Measurements from ENCODE around the gene ANKRD42. TPM values are rescaled to one million over a fixed set of nuclear protein-coding genes. Genes with fewer than 3 reads are reported as not detected.

Gene ANKRD42
- total and polyA plus RNA-seq, 9 of the 15 experiments (the other 6 are each of a cell fraction or from before 2014, with no cell fraction given): 2.8 to 9.1 (median 6.1) TPM

- TF ChIP-seq, protein P1, sequence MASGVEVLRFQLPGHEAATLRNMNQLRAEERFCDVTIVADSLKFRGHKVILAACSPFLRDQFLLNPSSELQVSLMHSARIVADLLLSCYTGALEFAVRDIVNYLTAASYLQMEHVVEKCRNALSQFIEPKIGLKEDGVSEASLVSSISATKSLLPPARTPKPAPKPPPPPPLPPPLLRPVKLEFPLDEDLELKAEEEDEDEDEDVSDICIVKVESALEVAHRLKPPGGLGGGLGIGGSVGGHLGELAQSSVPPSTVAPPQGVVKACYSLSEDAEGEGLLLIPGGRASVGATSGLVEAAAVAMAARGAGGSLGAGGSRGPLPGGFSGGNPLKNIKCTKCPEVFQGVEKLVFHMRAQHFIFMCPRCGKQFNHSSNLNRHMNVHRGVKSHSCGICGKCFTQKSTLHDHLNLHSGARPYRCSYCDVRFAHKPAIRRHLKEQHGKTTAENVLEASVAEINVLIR (CRISPR knock-in tag; IDR thresholded peaks at IDR 0.05): peak; percentile 76
- TF ChIP-seq ZNF583 (CRISPR knock-in tag; IDR thresholded peaks at IDR 0.05): 0 out of 2 replicates have a peak, but pooled peaks have one; percentile 40
- TF ChIP-seq, protein P2, sequence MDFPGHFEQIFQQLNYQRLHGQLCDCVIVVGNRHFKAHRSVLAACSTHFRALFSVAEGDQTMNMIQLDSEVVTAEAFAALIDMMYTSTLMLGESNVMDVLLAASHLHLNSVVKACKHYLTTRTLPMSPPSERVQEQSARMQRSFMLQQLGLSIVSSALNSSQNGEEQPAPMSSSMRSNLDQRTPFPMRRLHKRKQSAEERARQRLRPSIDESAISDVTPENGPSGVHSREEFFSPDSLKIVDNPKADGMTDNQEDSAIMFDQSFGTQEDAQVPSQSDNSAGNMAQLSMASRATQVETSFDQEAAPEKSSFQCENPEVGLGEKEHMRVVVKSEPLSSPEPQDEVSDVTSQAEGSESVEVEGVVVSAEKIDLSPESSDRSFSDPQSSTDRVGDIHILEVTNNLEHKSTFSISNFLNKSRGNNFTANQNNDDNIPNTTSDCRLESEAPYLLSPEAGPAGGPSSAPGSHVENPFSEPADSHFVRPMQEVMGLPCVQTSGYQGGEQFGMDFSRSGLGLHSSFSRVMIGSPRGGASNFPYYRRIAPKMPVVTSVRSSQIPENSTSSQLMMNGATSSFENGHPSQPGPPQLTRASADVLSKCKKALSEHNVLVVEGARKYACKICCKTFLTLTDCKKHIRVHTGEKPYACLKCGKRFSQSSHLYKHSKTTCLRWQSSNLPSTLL (IDR thresholded peaks at IDR 0.05): no peak
- TF ChIP-seq SAP30 (IDR thresholded peaks at IDR 0.05; ENCODE audit: borderline replicate concordance, insufficient read depth, low read depth, low read length, poor library complexity, severe bottlenecking): peak; percentile 89
- no peak for TF ChIP-seq MEF2D (tag; conservative IDR thresholded peaks at IDR 0.05; ENCODE audit: low read depth)
- no peak for TF ChIP-seq LEF1 (IDR thresholded peaks at IDR 0.05)
- TF ChIP-seq XRCC5 (IDR thresholded peaks at IDR 0.05; ENCODE audit: low read depth, low read length): peak; percentile 56; the same call in 1 of the 2 replicates
- 0 out of 2 replicates have a peak, but pooled peaks have one; percentile 16 for TF ChIP-seq ZKSCAN1 (IDR thresholded peaks at IDR 0.05; ENCODE audit: low read depth, low read length)
- 0 out of 2 replicates have a peak, but pooled peaks have one; percentile 28 for TF ChIP-seq NR2C2 (CRISPR knock-in tag; IDR thresholded peaks at IDR 0.05)
- peak; percentile 75 for TF ChIP-seq NR2C2 (tag; IDR thresholded peaks at IDR 0.05)
- TF ChIP-seq RBFOX2 (IDR thresholded peaks at IDR 0.05; ENCODE audit: low read depth, low read length): peak; percentile 72
- 0 out of 4 replicates have a peak, but pooled peaks of 1 of the 2 experiments have one; percentile 32 for TF ChIP-seq RCOR1 (IDR thresholded peaks at IDR 0.05; ENCODE audit: borderline replicate concordance in 1 of 2, low read depth in 2 of 2, low read length in 2 of 2)
- TF ChIP-seq DACH1 (IDR thresholded peaks at IDR 0.05; ENCODE audit: partially characterized antibody): no peak
- TF ChIP-seq MNT (conservative IDR thresholded peaks at IDR 0.05): peak; percentile 94 to 98
These were observed at the start of gene ANKRD42 (continued) for GRCh38 chr11:83193315-83194280.
